IMR-90 (cell line): ENCODE results near the gene GPR141. TPM values are rescaled to one million over a fixed set of nuclear protein-coding genes. Genes with fewer than 3 reads are reported as not detected.

ENCODE experiments used
- ATAC-seq: fragments of 200-7000 bp; cut with Tn5 transposase; 2 replicates; pipeline ENCODE4 v1.9.1; 2020; ENCODE audit warnings: low read depth, mild to moderate bottlenecking, moderate library complexity
- BruUV-seq: library from RNA; stranded (reverse); fragments of 400-500 nt; replicated peaks from 2 replicates; lab custom pipeline; 2021; lab: Mats Ljungman, UMichigan
- CTCF ChIA-PET: fragments of 300-600 bp; formaldehyde crosslinking; extraction: SDS; loops from one replicate; lab custom pipeline; 2021; ENCODE audit warnings: antibody characterized with exemption; lab: Yijun Ruan, JAX
- POLR2A ChIA-PET: fragments of 300-600 bp; sonication (Branson Sonifier 250); formaldehyde crosslinking; loops from one replicate; lab custom pipeline; 2022; ENCODE audit warnings: antibody characterized with exemption; ENCODE audit not compliant: unreplicated experiment; lab: Charles Lee
- DNase-seq: peaks from one replicate; pipeline ENCODE4 v3.0.0; 2013
- H2AFZ ChIP-seq: replicated peaks from 2 replicates; pipeline ENCODE3; 2013; ENCODE audit warnings: low read length, mild to moderate bottlenecking; ENCODE audit not compliant: poor library complexity
- H2AK5ac ChIP-seq: 2 replicates; pipeline ENCODE4 v1.6.1; 2013; ENCODE audit warnings: low read depth, low read length, inconsistent platforms
- H2AK9ac ChIP-seq: replicated peaks from 2 replicates; pipeline ENCODE3; 2013; ENCODE audit warnings: mild to moderate bottlenecking, low read depth, low read length, moderate library complexity; ENCODE audit not compliant: poor library complexity
- H2BK120ac ChIP-seq: 2 replicates; pipeline ENCODE4 v1.6.1; 2013; ENCODE audit warnings: low read depth, low read length, inconsistent platforms
- H2BK15ac ChIP-seq: 3 replicates; pipeline ENCODE4 v1.6.1; 2013; ENCODE audit warnings: low read depth, low read length, inconsistent platforms
- H2BK20ac ChIP-seq: 2 replicates; pipeline ENCODE4 v1.6.1; 2013; ENCODE audit warnings: low read depth, mild to moderate bottlenecking, inconsistent platforms, low read length, moderate library complexity
- H2BK5ac ChIP-seq: 2 replicates; pipeline ENCODE4 v1.6.1; 2013; ENCODE audit warnings: mild to moderate bottlenecking, low read depth, low read length, inconsistent platforms; ENCODE audit not compliant: poor library complexity, severe bottlenecking
- H3K14ac ChIP-seq: replicated peaks from 2 replicates; pipeline ENCODE4 v1.6.1; 2013; ENCODE audit warnings: low read depth, low read length, inconsistent platforms
- H3K18ac ChIP-seq: 2 replicates; pipeline ENCODE4 v1.6.1; 2013; ENCODE audit warnings: low read depth, low read length, control low read depth
- H3K23ac ChIP-seq: 2 replicates; pipeline ENCODE4 v1.6.1; 2013; ENCODE audit warnings: low read depth, low read length, inconsistent platforms
- H3K27ac ChIP-seq: 2 replicates; pipeline ENCODE4 v1.5.1; 2013; ENCODE audit warnings: mild to moderate bottlenecking, control low read depth, low read length; ENCODE audit not compliant: insufficient read depth
- H3K27me3 ChIP-seq: 2 replicates; pipeline ENCODE4 v1.6.1; 2013; ENCODE audit warnings: low read length; ENCODE audit not compliant: control insufficient read depth, insufficient read depth
- H3K36me3 ChIP-seq: 2 replicates; pipeline ENCODE4 v1.6.1; 2013; ENCODE audit warnings: low read length, mixed read lengths; ENCODE audit not compliant: control insufficient read depth, insufficient read depth
- H3K4ac ChIP-seq: 2 replicates; pipeline ENCODE4 v1.6.1; 2013; ENCODE audit warnings: low read depth, low read length, inconsistent platforms
- H3K4me1 ChIP-seq: 2 replicates; pipeline ENCODE4 v1.6.1; 2013; ENCODE audit warnings: low read length, mixed read lengths; ENCODE audit not compliant: control insufficient read depth, insufficient read depth
- H3K4me2 ChIP-seq: 2 replicates; pipeline ENCODE4 v1.6.1; 2013; ENCODE audit warnings: low read depth, mild to moderate bottlenecking, control low read depth, low read length, moderate library complexity
- H3K4me3 ChIP-seq: 2 replicates; pipeline ENCODE4 v1.5.1; 2013; ENCODE audit warnings: low read depth, mild to moderate bottlenecking, control low read depth, low read length, moderate library complexity; ENCODE audit not compliant: insufficient read depth
- H3K56ac ChIP-seq: 2 replicates; pipeline ENCODE4 v1.6.1; 2013; ENCODE audit warnings: low read length, inconsistent platforms; ENCODE audit not compliant: insufficient read depth; ENCODE audit errors: extremely low read depth
- H3K79me1 ChIP-seq, 2 experiments: 2 replicates each; pipeline ENCODE4 v1.6.1; 2013; ENCODE audit warnings: low read length in 2 of 2, inconsistent platforms in 1 of 2, low read depth in 1 of 2
- H3K9ac ChIP-seq: 2 replicates; pipeline ENCODE4 v1.6.1; 2013; ENCODE audit warnings: low read depth, low read length, control low read depth
- H3K9me1 ChIP-seq: 2 replicates; pipeline ENCODE4 v1.6.1; 2013; ENCODE audit warnings: low read length, inconsistent platforms; ENCODE audit not compliant: insufficient read depth
- H3K9me3 ChIP-seq: 2 replicates; pipeline ENCODE4 v1.6.1; 2013; ENCODE audit warnings: low read length; ENCODE audit not compliant: control insufficient read depth, insufficient read depth
- H4K20me1 ChIP-seq: 2 replicates; pipeline ENCODE4 v1.6.1; 2013; ENCODE audit warnings: low read length, inconsistent platforms; ENCODE audit not compliant: insufficient read depth
- H4K5ac ChIP-seq: 2 replicates; pipeline ENCODE4 v1.6.1; 2013; ENCODE audit warnings: mild to moderate bottlenecking, low read depth, low read length, control low read depth
- H4K8ac ChIP-seq, 2 experiments: 2 replicates each; pipeline ENCODE4 v1.6.1; 2013; ENCODE audit warnings: low read depth in 2 of 2, low read length in 2 of 2, control low read depth in 1 of 2, inconsistent platforms in 1 of 2
- H4K91ac ChIP-seq: 2 replicates; pipeline ENCODE4 v1.6.1; 2013; ENCODE audit warnings: low read depth, low read length, inconsistent platforms; ENCODE audit not compliant: insufficient read depth
- BHLHE40 ChIP-seq: fragments of 150-350 bp; IDR thresholded peaks from 2 replicates; pipeline ENCODE4 v1.6.1; 2016; ENCODE audit warnings: mild to moderate bottlenecking, low read depth, low read length
- CEBPB ChIP-seq: IDR thresholded peaks from 2 replicates; pipeline ENCODE4 v1.6.1; 2012; ENCODE audit warnings: low read depth, low read length, improper control_type of control experiment
- CHD1 ChIP-seq: IDR thresholded peaks from 2 replicates; pipeline ENCODE4 v1.6.1; 2012; ENCODE audit warnings: low read depth, low read length, improper control_type of control experiment
- CTCF ChIP-seq: conservative IDR thresholded peaks from 2 replicates; pipeline ENCODE4 v1.5.1; 2012; ENCODE audit warnings: mild to moderate bottlenecking, low read depth, low read length, improper control_type of control experiment
- ELK1 ChIP-seq: fragments of 150-350 bp; IDR thresholded peaks from 2 replicates; pipeline ENCODE4 v1.6.1; 2016; ENCODE audit warnings: low read depth, mild to moderate bottlenecking, low read length, moderate library complexity, borderline replicate concordance
- FOS ChIP-seq: fragments of 150-350 bp; IDR thresholded peaks from 2 replicates; pipeline ENCODE4 v1.6.1; 2016; ENCODE audit warnings: low read depth, low read length
- MAFK ChIP-seq: IDR thresholded peaks from 2 replicates; pipeline ENCODE4 v1.6.1; 2012; ENCODE audit warnings: low read depth, low read length, improper control_type of control experiment
- MAZ ChIP-seq: IDR thresholded peaks from 2 replicates; pipeline ENCODE4 v1.6.1; 2012; ENCODE audit warnings: low read depth, mild to moderate bottlenecking, low read length, improper control_type of control experiment, moderate library complexity, borderline replicate concordance
- MXI1 ChIP-seq: IDR thresholded peaks from 2 replicates; pipeline ENCODE4 v1.6.1; 2012; ENCODE audit warnings: low read depth, mild to moderate bottlenecking, low read length, moderate library complexity, borderline replicate concordance
- NFE2L2 ChIP-seq: fragments of 150-350 bp; IDR thresholded peaks from 2 replicates; pipeline ENCODE4 v1.6.1; 2016; ENCODE audit warnings: low read depth, mild to moderate bottlenecking, low read length
- POLR2A ChIP-seq: IDR thresholded peaks from 2 replicates; pipeline ENCODE4 v1.6.1; 2012; ENCODE audit warnings: mild to moderate bottlenecking, low read depth, low read length
- RAD21 ChIP-seq: IDR thresholded peaks from 2 replicates; pipeline ENCODE4 v1.6.1; 2012; ENCODE audit warnings: low read length, improper control_type of control experiment
- RCOR1 ChIP-seq: IDR thresholded peaks from 2 replicates; pipeline ENCODE4 v1.6.1; 2012; ENCODE audit warnings: mild to moderate bottlenecking, low read length, improper control_type of control experiment; ENCODE audit not compliant: insufficient replicate concordance
- RFX5 ChIP-seq: IDR thresholded peaks from 2 replicates; pipeline ENCODE4 v1.8.0; 2012; ENCODE audit warnings: low read depth, mild to moderate bottlenecking, low read length, moderate library complexity
- SMC3 ChIP-seq: fragments of 150-350 bp; IDR thresholded peaks from 2 replicates; pipeline ENCODE4 v1.6.1; 2016; ENCODE audit warnings: low read depth, mild to moderate bottlenecking, antibody characterized with exemption, low read length, moderate library complexity
- USF2 ChIP-seq: fragments of 150-350 bp; IDR thresholded peaks from 2 replicates; pipeline ENCODE4 v1.6.1; 2017; ENCODE audit warnings: mild to moderate bottlenecking, antibody characterized with exemption, low read length, low read depth
- WGBS, 2 experiments: methylation state at CpG; one replicate each; pipeline versions ENCODE4 v1.1.5 to v1.1.7; 2013; ENCODE audit warnings: missing lambda C conversion rate in 2 of 2; ENCODE audit not compliant: insufficient read length in 1 of 2; ENCODE audit errors: extremely low coverage in 2 of 2; 5-methylcytosine and 5-hydroxymethylcytosine counted together
- dilution Hi-C: fragments of 300-500 bp; cut with HindIII; formaldehyde crosslinking; loops from one replicate; pipeline ENCODE4 v1.14.3; 2018; ENCODE audit warnings: low sequenced_read_pairs; ENCODE audit not compliant: unreplicated experiment
- in situ Hi-C: fragments of 300-500 bp; cut with MboI; formaldehyde crosslinking; loops from 3 replicates; pipeline ENCODE4 v1.14.3; 2019; ENCODE audit warnings: low sequenced_read_pairs, inconsistent platforms, mixed read lengths
- intact Hi-C: fragments of 100-400 bp; cut with micrococcal nuclease; formaldehyde crosslinking; loops from 2 replicates; pipeline ENCODE4 v1.10.0; 2022
- polyA plus RNA-seq, 3 experiments: library from polyadenylated mRNA; depleted of rRNA; stranded (reverse); fragments of >200 nt; gene quantifications; 2 replicates each; pipeline ENCODE4 v1.2.3, GENCODE V29; 2012; ENCODE audit warnings: low replicate concordance in 1 of 3
- total RNA-seq: library from RNA; depleted of rRNA; stranded (reverse); fragments of >200 nt; gene quantifications from 2 replicates; pipeline ENCODE4 v1.2.3, GENCODE V29; 2012

GPR141 gene
- total and polyA plus RNA-seq, 2 of the 4 experiments (the other 2 are of a cell fraction): not detected

- CTCF ChIA-PET: no interaction called here
- H3K56ac ChIP-seq: no peak overlapping the region
- H4K5ac ChIP-seq: no peak overlapping the region
- H4K20me1 ChIP-seq: no peaks in the 10 kb centered on the region
- intact Hi-C loops (no loop called here), dilution Hi-C loops (no loop called here), in situ Hi-C loops (no loop called here)
- no peaks in the 10 kb centered on the region for H3K79me1 ChIP-seq
- no peak overlapping the region for H3K27ac ChIP-seq
- H2BK15ac ChIP-seq: no peak overlapping the region
- no peak overlapping the region for H2AK9ac ChIP-seq
- H3K4me3 ChIP-seq: no peak overlapping the region
- H2AFZ ChIP-seq: no peak overlapping the region
- H3K9me3 ChIP-seq: peaks cover 15% of the 10 kb centered on the region
- H3K4me1 ChIP-seq: no peaks in the 10 kb centered on the region
- H3K36me3 ChIP-seq: no peaks in the 10 kb centered on the region
- H2BK20ac ChIP-seq: no peak overlapping the region
- BruUV-seq: no TSS peak
- H3K27me3 ChIP-seq: no peaks in the 10 kb centered on the region
- H3K4ac ChIP-seq: no peak overlapping the region
- no peak overlapping the region for H3K4me2 ChIP-seq
- no peak for DNase-seq
- no peak overlapping the region for H2BK5ac ChIP-seq
- H3K9me1 ChIP-seq: no peaks in the 10 kb centered on the region
- H4K8ac ChIP-seq: no peak overlapping the region
- H3K18ac ChIP-seq: no peak overlapping the region
- H3K23ac ChIP-seq: no peak overlapping the region
- no peak overlapping the region for H2AK5ac ChIP-seq
- H3K9ac ChIP-seq: no peak overlapping the region
- H3K14ac ChIP-seq: no peak overlapping the region
- no peak overlapping the region for H2BK120ac ChIP-seq
- no peak for ATAC-seq
- POLR2A ChIA-PET: no interaction called here
- no peak for TF ChIP-seq FOS
- TF ChIP-seq MAZ: no peak
- TF ChIP-seq CTCF: no peak
- TF ChIP-seq RAD21: no peak
- no peak for TF ChIP-seq CEBPB
- TF ChIP-seq RCOR1: no peak
- TF ChIP-seq USF2: no peak
- no peak for TF ChIP-seq ELK1
- no peak for TF ChIP-seq NFE2L2
- TF ChIP-seq BHLHE40: no peak
- no peak for TF ChIP-seq CHD1
- TF ChIP-seq SMC3: no peak
- no peak for TF ChIP-seq POLR2A
- no peak for TF ChIP-seq MAFK
- TF ChIP-seq MXI1: no peak
- TF ChIP-seq RFX5: no peak
- no peak overlapping the region for H4K91ac ChIP-seq
- WGBS, 2 experiments: 87% methylated on average over 3 of the region's 11 CpGs; no CpG with 5 or more reads in 1 of the 2 experiments
Observed at GRCh38 chr7:37690206-37690605, 6.6 kb downstream of the GPR141 start.
